Measurements from ENCODE around the gene SIPA1.

SIPA1 gene

DNA sequence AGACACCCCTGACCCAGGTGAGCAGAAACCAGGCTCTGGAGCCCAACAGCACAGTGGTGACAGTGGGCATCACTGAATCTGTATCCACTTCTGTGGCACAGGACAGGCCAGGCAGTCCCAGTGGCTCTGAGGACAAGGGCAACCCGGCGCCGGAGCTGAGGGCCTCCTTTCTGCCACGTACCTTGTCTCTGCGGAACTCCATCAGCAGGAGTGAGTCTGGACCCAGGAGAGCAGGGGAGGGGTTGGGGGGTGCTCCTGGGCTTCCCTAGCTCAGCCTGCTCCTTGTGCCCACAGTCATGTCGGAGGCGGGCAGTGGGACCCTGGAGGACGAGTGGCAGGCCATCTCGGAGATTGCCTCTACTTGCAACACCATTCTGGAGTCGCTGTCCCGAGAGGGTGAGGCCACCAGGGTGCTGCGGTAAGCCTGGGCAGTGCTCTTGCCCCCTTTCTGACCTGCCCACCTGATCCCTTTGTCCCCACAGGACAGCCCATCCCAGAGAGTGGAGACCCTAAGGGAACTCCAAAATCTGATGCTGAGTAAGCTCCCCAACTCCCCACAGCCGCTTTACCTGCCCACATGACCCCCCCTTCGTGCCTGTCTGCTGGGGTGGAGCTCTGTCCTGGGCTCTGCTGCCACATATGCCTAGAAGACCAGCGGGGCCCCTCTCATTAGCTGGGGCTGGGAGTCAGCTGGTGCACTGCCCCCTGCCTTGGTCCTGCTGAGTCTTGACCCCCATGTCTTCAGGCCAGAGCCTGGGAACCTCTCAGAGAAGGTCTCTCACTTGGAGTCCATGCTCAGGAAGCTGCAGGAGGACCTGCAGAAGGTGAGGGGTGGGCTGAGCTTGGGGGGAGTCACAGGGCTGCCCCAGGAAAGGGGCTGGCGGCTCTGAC lies 12.0 kb downstream of the SIPA1 start:
- no peak overlapping the region for H3K4me3 ChIP-seq (ENCODE audit: insufficient read length, low read depth)
- no peak for DNase-seq (ENCODE audit: low read depth, low spot score)
- H3K9me3 ChIP-seq (ENCODE audit: insufficient read depth, low read length), result no peaks in the 10 kb centered on the region
- H3K9ac ChIP-seq (ENCODE audit: insufficient read length, low read depth), result peak overlapping the region; percentile 6
- peaks cover 3% of the 10 kb centered on the region for H3K27me3 ChIP-seq (ENCODE audit: insufficient read depth, insufficient read length)
- peaks cover 76% of the 10 kb centered on the region for H3K36me3 ChIP-seq (ENCODE audit: insufficient read depth, insufficient read length, low read length)
- TF ChIP-seq YY1 (IDR thresholded peaks at IDR 0.05; ENCODE audit: insufficient read depth, insufficient read length) (no peak), SUZ12 (IDR thresholded peaks at IDR 0.05; ENCODE audit: extremely low read depth, insufficient read depth, insufficient read length) (no peak), ZNF274 (IDR thresholded peaks at IDR 0.05; ENCODE audit: low read depth, low read length) (no peak)
- peaks cover 30% of the 10 kb centered on the region for H3K4me1 ChIP-seq (ENCODE audit: insufficient read depth, insufficient read length)

DNA sequence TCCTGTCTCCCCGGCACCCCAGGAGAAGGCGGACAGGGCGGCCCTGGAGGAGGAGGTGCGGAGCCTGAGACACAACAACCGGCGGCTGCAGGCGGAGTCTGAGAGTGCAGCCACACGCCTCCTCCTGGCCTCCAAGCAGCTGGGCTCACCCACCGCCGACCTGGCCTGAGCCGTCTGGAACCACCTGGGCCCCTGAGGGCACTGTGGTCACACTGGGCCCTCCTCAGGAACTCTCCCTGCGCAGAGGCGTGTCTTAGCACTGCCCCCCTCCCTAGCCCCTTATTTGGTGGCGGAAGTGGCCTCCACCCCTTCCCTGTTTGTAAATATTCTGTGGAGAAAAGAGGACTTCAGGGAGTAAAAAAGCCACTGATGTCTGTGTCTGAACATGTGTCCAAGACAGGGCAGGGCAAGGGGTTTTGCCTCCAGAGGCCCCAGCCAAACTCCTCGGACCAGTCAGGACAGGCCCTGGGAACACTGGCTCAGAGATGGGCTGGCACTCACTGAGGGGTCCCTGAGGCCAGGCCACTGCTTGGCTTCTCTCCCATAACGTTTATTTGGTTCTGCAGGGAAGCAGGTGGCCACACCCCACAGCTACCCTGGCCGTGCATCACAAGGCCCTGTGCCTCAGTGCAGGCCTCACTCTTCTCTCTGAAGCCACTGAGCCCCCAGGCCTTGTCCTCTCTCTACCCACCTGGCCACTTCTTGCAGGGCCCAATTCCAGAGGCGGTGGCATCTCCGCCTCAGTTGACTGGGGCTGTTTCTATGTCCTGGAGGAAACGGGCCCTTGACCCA lies 12.8 kb downstream of the SIPA1 start:
- DNase-seq (ENCODE audit: low read depth, low spot score), result no peak
- Histone ChIP-seq H3K4me1 (ENCODE audit: insufficient read depth, insufficient read length) (peaks cover 30% of the 10 kb centered on the region), H3K36me3 (ENCODE audit: insufficient read depth, insufficient read length, low read length) (peaks cover 77% of the 10 kb centered on the region), H3K9me3 (ENCODE audit: insufficient read depth, low read length) (no peaks in the 10 kb centered on the region), H3K9ac (ENCODE audit: insufficient read length, low read depth) (peak overlapping the region; percentile 25), H3K27me3 (ENCODE audit: insufficient read depth, insufficient read length) (peaks cover 3% of the 10 kb centered on the region), H3K4me3 (ENCODE audit: insufficient read length, low read depth) (no peak overlapping the region)
- TF ChIP-seq YY1 (IDR thresholded peaks at IDR 0.05; ENCODE audit: insufficient read depth, insufficient read length) (no peak), SUZ12 (IDR thresholded peaks at IDR 0.05; ENCODE audit: extremely low read depth, insufficient read depth, insufficient read length) (no peak), ZNF274 (IDR thresholded peaks at IDR 0.05; ENCODE audit: low read depth, low read length) (no peak)

DNA sequence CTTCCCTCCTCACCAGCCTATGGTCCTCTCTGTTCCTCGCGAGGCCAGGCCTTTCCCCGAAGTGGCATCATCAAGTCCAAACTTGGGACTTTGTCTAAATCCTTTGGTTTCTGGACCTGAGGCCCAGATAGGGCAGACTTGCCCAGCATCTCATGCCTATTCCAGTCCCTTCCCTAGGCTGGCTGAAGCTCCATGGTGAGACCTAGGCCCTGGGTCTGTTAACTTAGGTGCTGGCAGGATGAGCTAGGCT lies 13.4 kb downstream of the SIPA1 start:
- H3K9me3 ChIP-seq (ENCODE audit: insufficient read depth, low read length), result no peaks in the 10 kb centered on the region
- peaks cover 3% of the 10 kb centered on the region for H3K27me3 ChIP-seq (ENCODE audit: insufficient read depth, insufficient read length)
- DNase-seq (ENCODE audit: low read depth, low spot score), result no peak
- peaks cover 30% of the 10 kb centered on the region for H3K4me1 ChIP-seq (ENCODE audit: insufficient read depth, insufficient read length)
- TF ChIP-seq SUZ12 (IDR thresholded peaks at IDR 0.05; ENCODE audit: extremely low read depth, insufficient read depth, insufficient read length) (no peak), YY1 (IDR thresholded peaks at IDR 0.05; ENCODE audit: insufficient read depth, insufficient read length) (no peak), ZNF274 (IDR thresholded peaks at IDR 0.05; ENCODE audit: low read depth, low read length) (no peak)
- H3K4me3 ChIP-seq (ENCODE audit: insufficient read length, low read depth), result no peak overlapping the region
- peaks cover 78% of the 10 kb centered on the region for H3K36me3 ChIP-seq (ENCODE audit: insufficient read depth, insufficient read length, low read length)
- no peak overlapping the region for H3K9ac ChIP-seq (ENCODE audit: insufficient read length, low read depth)

DNA sequence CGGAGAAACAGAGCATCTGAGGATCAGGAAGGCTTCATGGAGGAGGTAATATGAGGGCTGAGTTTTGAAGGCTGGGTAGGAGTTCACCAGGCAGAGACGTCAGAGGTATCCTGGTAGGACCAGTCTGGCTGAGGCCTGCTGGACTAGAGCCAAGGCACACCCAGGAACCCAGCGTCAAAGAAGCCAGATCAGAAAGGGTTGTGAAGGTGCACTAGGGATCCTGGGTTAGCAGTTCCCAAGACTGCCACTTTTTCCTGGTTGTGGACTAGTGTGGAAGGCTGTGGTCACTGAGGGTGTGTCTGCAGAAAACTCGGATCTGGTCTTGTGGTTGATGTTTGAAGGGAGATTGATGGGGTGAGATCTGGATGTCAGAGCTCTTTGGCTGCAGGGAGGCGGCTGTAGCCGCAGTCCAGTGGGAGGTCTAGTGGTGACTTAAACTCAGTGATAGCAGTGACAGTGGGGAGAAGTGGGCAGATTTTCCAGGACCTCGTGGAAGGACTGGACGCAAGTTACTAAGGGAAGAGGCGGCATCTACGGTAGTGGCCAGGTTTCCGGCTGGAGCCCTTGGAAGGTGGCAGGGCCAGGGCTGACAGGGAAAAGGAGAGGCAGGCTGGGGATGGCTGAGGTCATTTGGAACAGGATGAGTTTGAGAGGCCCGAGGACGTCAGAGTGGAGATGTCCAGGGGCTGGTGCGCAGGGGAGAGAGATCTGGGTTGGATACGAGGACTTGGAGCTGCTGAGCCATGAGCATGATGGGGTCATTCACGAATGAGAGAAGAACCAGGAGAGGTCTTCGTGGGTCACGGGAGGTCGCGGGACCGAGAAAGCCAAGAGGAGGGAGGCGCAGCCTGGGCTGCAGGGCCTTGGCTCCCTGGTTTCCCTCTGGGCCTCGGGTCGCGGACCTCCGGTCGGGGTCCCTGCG lies 13.9 kb downstream of the SIPA1 start:
- H3K27me3 ChIP-seq (ENCODE audit: insufficient read depth, insufficient read length), result peaks cover 3% of the 10 kb centered on the region
- H3K4me3 ChIP-seq (ENCODE audit: insufficient read length, low read depth), result peak overlapping the region; percentile 69
- no peak for DNase-seq (ENCODE audit: low read depth, low spot score)
- no peak for TF ChIP-seq ZNF274 (IDR thresholded peaks at IDR 0.05; ENCODE audit: low read depth, low read length)
- TF ChIP-seq SUZ12 (IDR thresholded peaks at IDR 0.05; ENCODE audit: extremely low read depth, insufficient read depth, insufficient read length), result no peak
- no peak for TF ChIP-seq YY1 (IDR thresholded peaks at IDR 0.05; ENCODE audit: insufficient read depth, insufficient read length)
- peak overlapping the region; percentile 90 for H3K9ac ChIP-seq (ENCODE audit: insufficient read length, low read depth)
- peaks cover 77% of the 10 kb centered on the region for H3K36me3 ChIP-seq (ENCODE audit: insufficient read depth, insufficient read length, low read length)
- H3K4me1 ChIP-seq (ENCODE audit: insufficient read depth, insufficient read length), result peaks cover 28% of the 10 kb centered on the region
- H3K9me3 ChIP-seq (ENCODE audit: insufficient read depth, low read length), result no peaks in the 10 kb centered on the region

DNA sequence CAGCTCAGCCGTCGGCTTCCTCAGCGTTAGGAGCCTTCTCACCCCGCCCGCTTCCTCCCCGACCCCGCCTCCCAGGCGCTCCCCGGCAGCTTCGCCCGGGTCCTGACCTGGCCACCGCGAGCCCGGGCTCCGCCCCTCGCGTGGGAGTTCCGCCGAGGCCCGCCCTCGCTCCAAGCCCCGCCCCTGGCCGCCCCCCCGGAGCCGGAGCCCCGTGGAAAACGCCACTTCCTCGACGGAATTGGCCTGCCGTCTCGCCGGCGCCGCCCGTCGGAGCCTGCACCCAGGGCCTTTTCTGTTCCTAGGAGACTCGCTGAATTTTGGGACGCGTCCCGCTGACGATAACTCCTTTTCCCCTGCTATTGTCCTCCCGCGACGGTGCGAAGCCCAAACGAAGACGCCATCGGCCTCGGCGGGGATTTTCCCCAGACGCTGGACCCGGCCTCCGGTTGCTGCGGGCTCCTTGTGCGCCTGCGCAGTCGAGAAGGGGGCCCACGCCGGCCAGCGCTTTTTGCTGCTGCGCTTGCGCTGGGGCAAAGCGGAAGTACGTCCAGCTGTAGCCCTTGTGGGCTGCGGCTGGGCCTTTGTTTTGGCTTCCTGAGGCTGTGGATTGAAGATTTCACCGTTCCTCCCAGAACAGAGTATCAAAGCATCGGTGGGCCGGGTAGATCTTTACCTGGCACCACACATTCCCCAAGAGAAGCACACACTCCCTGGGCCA lies 14.8 kb downstream of the SIPA1 start:
- peaks cover 3% of the 10 kb centered on the region for H3K27me3 ChIP-seq (ENCODE audit: insufficient read depth, insufficient read length)
- H3K9ac ChIP-seq (ENCODE audit: insufficient read length, low read depth), result peak overlapping the region; percentile 90
- no peaks in the 10 kb centered on the region for H3K9me3 ChIP-seq (ENCODE audit: insufficient read depth, low read length)
- peak; percentile 82 for DNase-seq (ENCODE audit: low read depth, low spot score)
- no peak for TF ChIP-seq YY1 (IDR thresholded peaks at IDR 0.05; ENCODE audit: insufficient read depth, insufficient read length)
- TF ChIP-seq SUZ12 (IDR thresholded peaks at IDR 0.05; ENCODE audit: extremely low read depth, insufficient read depth, insufficient read length), result no peak
- no peak for TF ChIP-seq ZNF274 (IDR thresholded peaks at IDR 0.05; ENCODE audit: low read depth, low read length)
- peaks cover 27% of the 10 kb centered on the region for H3K4me1 ChIP-seq (ENCODE audit: insufficient read depth, insufficient read length)
- H3K36me3 ChIP-seq (ENCODE audit: insufficient read depth, insufficient read length, low read length), result peaks cover 78% of the 10 kb centered on the region
- H3K4me3 ChIP-seq (ENCODE audit: insufficient read length, low read depth), result peak overlapping the region; percentile 69
